ENCODE results near the gene SH2D6. TPM values are rescaled to one million over a fixed set of nuclear protein-coding genes. Genes with fewer than 3 reads are reported as not detected.
A peak's percentile ranks its signal among the peaks of the same experiment; 100 is the strongest.

SH2D6 gene
- total RNA-seq, 2 experiments from 2014 or later: 0.77 to 0.96 TPM

- Mint-ChIP-seq H3K36me3 (ENCODE audit: low read depth) (no peaks in the 10 kb centered on the region), H3K4me3 (no peak overlapping the region), H3K27me3 (no peaks in the 10 kb centered on the region), H3K4me1 (ENCODE audit: low read depth) (peaks cover 3% of the 10 kb centered on the region), H3K27ac (no peak overlapping the region), H3K9me3 (no peaks in the 10 kb centered on the region)
- POLR2A ChIA-PET: interaction anchor here (0.9 to 1.9 kb wide), 4 partner anchors 147 to 161 kb away, joined by 3 to 6 read pairs (median 4); partner anchors contain the start of gene MAT2A
- CTCF ChIA-PET: interaction anchor here (0.6 to 8.7 kb wide), 23 partner anchors 8 to 169 kb away, joined by 3 to 108 read pairs (median 3); partner anchors contain the start of genes ELMOD3, GGCX, RETSAT and SH2D6
- ATAC-seq: peak; percentile 88
- peak; percentile 85 for DNase-seq
- intact Hi-C loops (cut with micrococcal nuclease): loop anchor here (1.0 kb wide), 1 partner anchor 161 kb away; no protein-coding TSS in a partner anchor
- TF ChIP-seq CTCF (IDR thresholded peaks at IDR 0.05): peak; percentile 67
Observed at GRCh38 chr2:85390941-85391669, 27.4 kb upstream of the SH2D6 start.

- intact Hi-C loops (cut with micrococcal nuclease): no loop called here
- ATAC-seq (no peak), DNase-seq (no peak)
- TF ChIP-seq CTCF (IDR thresholded peaks at IDR 0.05): no peak
- Mint-ChIP-seq H3K27me3 (no peaks in the 10 kb centered on the region), H3K4me1 (ENCODE audit: low read depth) (peaks cover 6% of the 10 kb centered on the region), H3K9me3 (no peaks in the 10 kb centered on the region), H3K27ac (no peak overlapping the region), H3K36me3 (ENCODE audit: low read depth) (no peaks in the 10 kb centered on the region), H3K4me3 (no peak overlapping the region)
- ChIA-PET POLR2A (interaction anchor here (0.5 to 2.0 kb wide), 4 partner anchors 10 to 590 kb away, joined by 3 to 9 read pairs (median 3); no protein-coding TSS in a partner anchor), CTCF (interaction anchor here (0.9 to 8.7 kb wide), 3 partner anchors 62 to 166 kb away, joined by 3 to 108 read pairs (median 4); no protein-coding TSS in a partner anchor)
Observed at GRCh38 chr2:85393836-85394235, 24.7 kb upstream of the SH2D6 start.

- Mint-ChIP-seq H3K4me3 (no peak overlapping the region), H3K27ac (no peak overlapping the region), H3K27me3 (no peaks in the 10 kb centered on the region), H3K36me3 (ENCODE audit: low read depth) (no peaks in the 10 kb centered on the region), H3K4me1 (ENCODE audit: low read depth) (peaks cover 6% of the 10 kb centered on the region), H3K9me3 (no peaks in the 10 kb centered on the region)
- DNase-seq (no peak), ATAC-seq (no peak)
- ChIA-PET CTCF (interaction anchor here (0.9 to 8.7 kb wide), 2 partner anchors 62 to 157 kb away, joined by 3 to 108 read pairs; no protein-coding TSS in a partner anchor), POLR2A (interaction anchor here (0.6 to 2.0 kb wide), 5 partner anchors 10 to 152 kb away, joined by 3 to 9 read pairs (median 3); no protein-coding TSS in a partner anchor)
- intact Hi-C loops (cut with micrococcal nuclease): no loop called here
- no peak for TF ChIP-seq CTCF (IDR thresholded peaks at IDR 0.05)
Observed at GRCh38 chr2:85394261-85394681, 24.2 kb upstream of the SH2D6 start.

- intact Hi-C loops (cut with micrococcal nuclease): no loop called here
- no peak for DNase-seq
- no peaks in the 10 kb centered on the region for H3K27me3 Mint-ChIP-seq
- ChIA-PET POLR2A (interaction anchor here (0.5 to 1.4 kb wide), 3 partner anchors 10 to 752 kb away, joined by 3 to 4 read pairs (median 3); no protein-coding TSS in a partner anchor), CTCF (interaction anchor here (8.7 kb wide), 1 partner anchor 156 kb away, joined by 108 read pairs; no protein-coding TSS in a partner anchor)
- no peak overlapping the region for H3K4me3 Mint-ChIP-seq
- H3K36me3 Mint-ChIP-seq (ENCODE audit: low read depth): no peaks in the 10 kb centered on the region
- H3K4me1 Mint-ChIP-seq (ENCODE audit: low read depth): peaks cover 6% of the 10 kb centered on the region
- ATAC-seq: no peak
- no peak for TF ChIP-seq CTCF (IDR thresholded peaks at IDR 0.05)
- no peak overlapping the region for H3K27ac Mint-ChIP-seq
- H3K9me3 Mint-ChIP-seq: no peaks in the 10 kb centered on the region
Observed at GRCh38 chr2:85394976-85395375, 23.5 kb upstream of the SH2D6 start.
